Measurements from ENCODE around the gene SLC7A8.

- TF ChIP-seq CTCF (IDR thresholded peaks at IDR 0.05) (no peak), EZH2phosphoT487 (IDR thresholded peaks at IDR 0.05) (no peak), EZH2 (IDR thresholded peaks at IDR 0.05) (no peak)
Measured at GRCh38 chr14:23115039-23115731, 68.3 kb downstream of the SLC7A8 start.

Measured in neural progenitor cell (in vitro differentiated cells).